Measurements from ENCODE around the gene NXPH3.

The NXPH3 gene

DNA sequence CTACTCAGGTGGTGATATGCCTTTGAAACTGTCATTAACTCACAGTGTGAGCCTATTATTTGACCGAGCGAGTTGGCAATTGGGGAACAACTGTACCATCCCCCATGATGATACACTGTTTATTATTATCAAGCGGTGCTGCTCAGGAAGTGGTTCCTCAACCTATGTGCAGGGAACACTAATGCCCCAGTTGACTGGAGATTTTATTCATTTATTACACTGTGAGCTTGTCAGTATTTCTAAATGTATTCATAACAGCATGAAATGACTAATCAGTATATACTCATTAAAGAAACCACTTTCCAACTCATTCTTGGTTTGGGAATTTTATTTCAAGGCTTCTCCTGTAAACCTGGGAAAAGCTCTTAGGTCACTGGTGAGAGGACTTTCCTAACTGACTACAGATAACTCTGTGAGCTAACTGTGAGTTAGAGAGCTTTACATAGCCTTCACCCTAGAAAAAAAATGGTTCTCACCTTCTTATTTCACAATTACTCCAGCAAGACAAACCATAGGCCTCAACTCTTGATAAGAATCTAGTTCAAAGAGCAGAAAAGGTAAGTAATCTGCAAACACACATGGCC, 42.4 kb downstream of the NXPH3 start:
- no peak for DNase-seq (ENCODE audit: extremely low read depth in 1 of 2, low read depth in 1 of 2)

- DNase-seq (ENCODE audit: extremely low read depth in 1 of 2, low read depth in 1 of 2), result no peak
Measured at GRCh38 chr17:49621420-49621819, 45.7 kb downstream of the NXPH3 start.

DNA sequence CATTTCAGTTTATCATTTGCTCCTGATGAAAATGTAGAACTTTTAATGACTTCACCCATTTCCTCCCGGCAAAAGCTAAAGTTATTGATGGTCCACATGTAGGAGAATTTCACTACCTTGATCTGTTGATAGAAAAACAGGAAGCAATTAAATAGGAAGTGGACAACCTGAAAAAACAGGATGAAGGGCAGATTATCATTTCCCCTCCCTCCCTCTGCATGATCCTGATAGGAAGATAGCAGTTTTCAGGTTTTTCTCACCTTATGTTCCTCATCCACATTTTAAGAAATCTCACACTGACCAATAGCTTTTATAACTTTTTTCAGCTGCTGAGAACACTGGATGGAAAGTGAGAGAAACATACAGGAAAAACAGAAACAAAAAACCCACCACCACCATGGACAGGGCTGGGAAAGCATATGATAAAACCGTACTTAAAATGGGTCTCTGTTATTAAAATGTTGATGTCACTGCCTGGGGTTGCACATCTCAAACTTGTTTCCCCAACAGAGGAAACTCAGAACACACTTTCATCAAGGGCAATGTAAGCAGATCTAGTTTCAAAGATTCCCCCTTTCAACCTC, 46.4 kb downstream of the NXPH3 start:
- no peak for DNase-seq (ENCODE audit: extremely low read depth in 1 of 2, low read depth in 1 of 2)

DNA sequence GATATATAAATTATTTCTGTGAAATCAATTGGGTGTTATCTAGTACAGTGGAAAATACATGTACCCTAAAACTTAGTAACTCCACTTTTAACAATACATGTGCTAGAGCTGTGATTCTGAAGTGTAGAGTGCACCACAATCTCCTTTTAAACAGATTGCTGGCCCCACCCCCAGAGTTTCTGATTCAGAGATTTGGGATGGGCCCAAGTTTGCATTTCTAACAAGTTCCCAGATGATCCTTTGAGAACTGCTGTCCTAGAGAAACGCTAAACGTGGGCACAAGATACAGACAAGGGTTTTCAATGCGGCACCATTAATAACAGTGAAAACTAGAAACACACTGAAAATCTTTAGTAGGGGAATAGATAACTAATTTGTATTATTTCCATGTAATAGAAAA, 49.2 kb downstream of the NXPH3 start:
- DNase-seq (ENCODE audit: extremely low read depth in 1 of 2, low read depth in 1 of 2), result no peak

- no peak for DNase-seq (ENCODE audit: extremely low read depth in 1 of 2, low read depth in 1 of 2)
Measured at GRCh38 chr17:49629447-49629846, 53.8 kb downstream of the NXPH3 start.

DNA sequence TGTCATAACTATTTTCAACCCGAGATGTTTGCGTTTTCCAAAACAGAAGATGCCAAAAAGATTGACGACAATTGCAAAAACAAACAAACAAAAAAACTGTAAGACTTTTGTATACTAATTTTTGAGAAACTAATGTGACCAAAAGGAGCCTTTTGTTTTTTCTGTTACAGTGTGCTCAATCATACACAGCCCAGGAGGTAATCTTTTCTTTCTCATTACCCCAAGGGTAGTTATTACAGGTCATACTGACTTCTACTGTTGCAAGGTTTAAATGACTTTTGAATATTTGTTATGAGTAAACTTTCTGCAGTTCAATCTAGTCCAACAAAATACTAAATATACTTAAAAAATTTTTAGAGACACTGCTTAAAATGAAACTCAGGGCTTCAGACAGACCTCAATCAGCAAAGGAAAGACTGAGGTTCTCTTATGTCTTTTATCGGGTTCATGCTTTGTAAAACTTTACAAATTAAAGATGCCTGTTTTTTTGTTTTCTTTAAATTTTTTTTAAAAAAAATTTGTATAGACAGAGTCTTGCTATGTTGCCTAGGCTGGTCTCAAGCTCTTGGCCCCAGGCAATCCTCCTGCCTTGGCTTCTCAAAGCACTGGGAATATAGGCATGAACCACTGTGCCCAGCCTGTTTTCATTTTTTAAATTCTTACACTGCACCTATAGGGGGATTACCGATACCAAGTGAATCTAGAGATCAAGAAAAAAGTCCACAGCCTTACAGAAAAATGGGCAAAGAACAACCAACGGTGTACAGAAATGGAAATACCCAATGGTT, 54.6 kb downstream of the NXPH3 start:
- no peak for DNase-seq (ENCODE audit: extremely low read depth in 1 of 2, low read depth in 1 of 2)

DNA sequence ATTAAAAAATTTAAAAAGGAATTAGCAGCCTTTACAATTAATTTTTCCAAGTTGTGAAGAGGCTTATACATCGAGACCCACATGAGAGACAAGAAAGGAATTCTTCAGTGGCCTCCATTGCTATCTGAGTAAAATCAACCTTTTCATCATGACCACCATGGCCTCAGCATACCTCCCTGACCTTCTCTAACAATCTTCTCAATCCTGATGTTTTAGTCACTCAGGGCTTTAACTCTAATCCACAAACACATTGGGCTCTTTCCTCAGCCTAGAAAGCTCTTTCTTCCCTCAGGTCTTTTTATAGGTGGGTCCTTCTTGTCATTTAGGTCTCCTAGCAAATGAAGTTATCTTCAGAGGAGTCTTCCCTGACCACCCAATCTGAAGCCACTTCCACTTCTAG, 55.8 kb downstream of the NXPH3 start:
- DNase-seq (ENCODE audit: extremely low read depth in 1 of 2, low read depth in 1 of 2), result no peak

Data from stimulated activated CD8-positive, alpha-beta memory T cell treated with anti-CD3 and anti-CD28 coated beads, Interleukin-7, amount 100 ng/mL, for 48 hours (primary cell).